HPDE6-E6E7 (cell line): Measurements from ENCODE around the gene TACR2.
"Not testable (repeated sequence)": the region's sequence is repeated elsewhere in the genome, so short reads cannot be mapped to it uniquely, and the experiment has no call there.

Experiments used
- DNase-seq: peaks from one replicate; pipeline ENCODE4 v3.0.0; 2011; ENCODE audit warnings: missing footprints; ENCODE audit errors: extremely low spot score

Gene TACR2

GRCh38 chr10:69450395-69450794 is 33.7 kb upstream of the TACR2 start:
- not testable (repeated sequence) for DNase-seq

GRCh38 chr10:69449841-69450240 is 33.1 kb upstream of the TACR2 start:
- no peak for DNase-seq

DNA sequence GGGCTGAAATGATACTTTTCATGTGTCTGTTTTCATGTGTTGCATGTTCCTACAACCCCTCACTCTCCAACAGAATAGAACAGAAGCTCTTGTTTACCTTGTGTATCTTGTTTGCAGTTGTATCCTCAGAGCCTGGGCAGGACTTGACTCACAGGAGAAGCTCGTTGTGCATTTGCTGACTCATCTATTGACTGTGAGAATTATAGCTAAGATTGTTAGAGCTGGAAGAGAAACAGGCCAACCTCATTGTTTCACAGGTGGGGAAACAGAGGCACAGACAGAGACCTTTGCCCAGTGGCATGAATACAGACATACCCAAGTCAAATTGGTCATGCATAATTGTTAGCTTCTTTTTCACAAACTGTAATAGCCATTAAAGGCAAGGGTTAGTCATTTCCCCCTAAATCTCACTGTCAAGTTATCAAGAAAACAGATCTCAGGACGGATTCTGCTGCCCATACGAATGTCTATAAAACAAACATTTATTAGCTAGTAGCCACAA is 30.0 kb upstream of the TACR2 start:
- peak; percentile 66 for DNase-seq

DNA sequence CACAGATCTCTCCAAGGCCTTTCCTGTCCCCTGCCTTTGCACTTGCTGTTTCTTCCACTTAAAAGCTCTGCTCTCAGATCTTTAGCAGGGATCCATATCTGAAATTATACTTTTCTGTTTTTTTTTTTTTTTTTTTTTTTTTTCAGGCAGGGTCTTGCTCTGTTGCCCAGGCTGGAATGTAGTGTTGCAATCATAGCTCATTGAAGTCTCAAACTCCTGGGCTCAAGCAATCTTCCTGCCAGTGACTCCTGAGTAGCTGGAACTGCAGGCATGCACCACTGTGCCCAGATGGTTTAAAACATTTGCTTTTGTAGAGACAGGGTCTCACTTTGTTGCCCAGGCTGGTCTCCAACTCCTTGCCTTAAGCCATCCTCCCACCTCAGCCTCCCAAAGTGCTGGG is 29.5 kb upstream of the TACR2 start:
- DNase-seq, result no peak

DNA sequence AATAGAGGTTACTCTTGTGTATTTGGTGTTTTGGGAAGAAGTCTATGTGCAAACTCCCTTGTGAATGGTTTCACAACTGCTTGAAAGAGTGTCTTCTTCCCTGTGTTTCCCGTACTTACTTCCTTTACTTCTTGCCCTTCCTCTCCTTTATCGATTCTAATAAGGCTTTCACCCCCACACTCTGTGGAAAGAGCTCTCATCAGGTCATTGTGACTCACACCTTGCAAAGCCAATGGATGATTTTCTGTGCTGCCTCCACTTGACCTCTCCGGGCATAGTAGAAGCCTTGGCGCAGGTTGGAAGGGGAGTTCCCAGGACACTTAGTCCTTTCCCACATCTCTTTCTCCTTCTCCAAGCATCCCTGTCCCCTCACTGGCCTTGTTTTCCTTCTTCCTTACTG is 28.3 kb upstream of the TACR2 start:
- no peak for DNase-seq

DNA sequence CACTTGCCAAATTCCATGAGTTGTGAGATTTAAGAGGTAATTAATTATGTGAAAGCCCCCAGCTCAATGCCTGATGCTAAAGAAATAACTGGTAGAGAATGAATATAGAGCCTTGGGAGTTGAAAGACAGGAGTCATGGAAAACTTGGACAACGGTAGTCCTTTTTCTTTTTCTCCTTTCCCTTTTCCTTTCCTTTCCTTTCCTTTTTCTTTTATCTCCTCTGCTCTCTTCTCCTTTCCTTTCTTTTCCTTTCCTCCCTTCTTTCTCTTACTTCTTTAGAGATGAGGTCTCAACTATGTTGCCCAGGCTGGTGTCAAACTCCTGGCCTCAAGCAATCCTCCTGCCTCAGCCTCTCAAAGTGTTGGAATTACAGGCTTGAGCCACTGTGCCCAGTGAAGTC is 26.6 kb upstream of the TACR2 start:
- DNase-seq, result no peak

DNA sequence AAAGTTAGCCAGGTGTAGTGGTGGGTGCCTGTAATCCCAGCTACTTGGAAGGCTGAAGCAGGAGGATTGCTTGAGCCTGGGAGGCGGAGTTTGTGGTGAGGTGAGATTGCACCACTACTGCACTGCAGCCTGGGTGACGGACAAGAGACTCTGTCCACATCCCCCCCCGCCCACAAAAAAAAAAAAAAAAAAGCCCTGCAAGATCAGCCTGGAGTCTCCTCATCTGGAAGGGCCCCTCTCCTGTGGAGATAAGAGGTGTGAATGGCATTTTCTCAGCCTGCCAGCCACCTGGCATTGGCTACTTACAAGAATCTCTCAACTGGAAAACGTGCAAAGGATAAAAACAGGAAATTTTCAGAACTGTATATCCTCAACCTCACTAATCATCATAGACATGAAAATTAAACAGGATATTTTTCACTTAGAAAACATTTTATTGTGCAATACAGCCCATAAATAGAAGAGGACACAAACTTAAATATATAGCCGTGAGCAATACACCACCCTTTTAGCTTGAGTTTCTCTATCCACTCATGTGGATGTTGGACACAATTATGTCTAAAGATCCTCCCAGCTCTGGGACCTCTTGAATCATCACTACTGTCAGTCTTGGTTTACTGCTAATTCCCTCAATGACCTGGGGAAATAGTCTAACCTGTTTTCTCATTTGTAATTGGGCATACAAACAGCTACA is 23.2 kb upstream of the TACR2 start:
- DNase-seq, result no peak

GRCh38 chr10:69439350-69439739 is 22.6 kb upstream of the TACR2 start:
- no peak for DNase-seq

DNA sequence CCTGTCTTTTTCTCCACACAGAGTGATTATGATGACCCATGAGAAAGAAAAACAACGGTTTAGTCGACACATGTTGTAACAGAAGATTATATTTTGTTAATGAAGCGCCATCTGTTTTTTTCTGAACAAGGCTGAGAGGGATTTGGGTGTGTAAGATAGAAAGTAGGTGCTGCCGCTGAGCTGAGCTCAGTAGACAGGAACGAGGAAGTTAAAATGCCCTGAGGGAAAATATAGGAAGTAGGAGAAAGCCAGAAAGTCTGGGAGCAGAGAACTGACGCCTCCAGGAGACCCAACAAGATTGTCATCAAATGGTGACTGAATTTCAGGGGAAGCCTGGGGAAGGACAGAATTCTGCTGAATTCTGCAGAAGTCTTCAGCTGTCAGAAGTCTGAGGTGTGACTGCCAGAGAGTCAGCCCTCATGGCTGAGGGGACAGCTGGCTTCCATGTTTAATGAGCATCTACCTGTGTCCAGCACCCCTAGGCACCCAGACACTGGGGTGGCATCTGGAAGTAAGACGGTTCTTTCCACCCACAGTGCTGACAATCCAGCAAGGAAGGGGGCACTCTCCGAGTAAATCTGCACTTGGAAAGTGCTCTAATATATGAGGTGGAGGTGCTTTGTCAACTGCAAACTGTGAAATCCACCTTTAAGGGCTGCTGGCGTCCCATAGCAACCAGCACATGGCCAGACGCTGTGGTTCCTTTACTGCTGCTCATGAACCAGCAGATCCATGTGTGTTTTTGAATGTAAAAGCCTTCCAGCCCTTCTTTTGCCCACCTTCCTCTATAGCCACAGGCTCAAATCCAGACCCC is 22.0 kb upstream of the TACR2 start:
- no peak for DNase-seq

DNA sequence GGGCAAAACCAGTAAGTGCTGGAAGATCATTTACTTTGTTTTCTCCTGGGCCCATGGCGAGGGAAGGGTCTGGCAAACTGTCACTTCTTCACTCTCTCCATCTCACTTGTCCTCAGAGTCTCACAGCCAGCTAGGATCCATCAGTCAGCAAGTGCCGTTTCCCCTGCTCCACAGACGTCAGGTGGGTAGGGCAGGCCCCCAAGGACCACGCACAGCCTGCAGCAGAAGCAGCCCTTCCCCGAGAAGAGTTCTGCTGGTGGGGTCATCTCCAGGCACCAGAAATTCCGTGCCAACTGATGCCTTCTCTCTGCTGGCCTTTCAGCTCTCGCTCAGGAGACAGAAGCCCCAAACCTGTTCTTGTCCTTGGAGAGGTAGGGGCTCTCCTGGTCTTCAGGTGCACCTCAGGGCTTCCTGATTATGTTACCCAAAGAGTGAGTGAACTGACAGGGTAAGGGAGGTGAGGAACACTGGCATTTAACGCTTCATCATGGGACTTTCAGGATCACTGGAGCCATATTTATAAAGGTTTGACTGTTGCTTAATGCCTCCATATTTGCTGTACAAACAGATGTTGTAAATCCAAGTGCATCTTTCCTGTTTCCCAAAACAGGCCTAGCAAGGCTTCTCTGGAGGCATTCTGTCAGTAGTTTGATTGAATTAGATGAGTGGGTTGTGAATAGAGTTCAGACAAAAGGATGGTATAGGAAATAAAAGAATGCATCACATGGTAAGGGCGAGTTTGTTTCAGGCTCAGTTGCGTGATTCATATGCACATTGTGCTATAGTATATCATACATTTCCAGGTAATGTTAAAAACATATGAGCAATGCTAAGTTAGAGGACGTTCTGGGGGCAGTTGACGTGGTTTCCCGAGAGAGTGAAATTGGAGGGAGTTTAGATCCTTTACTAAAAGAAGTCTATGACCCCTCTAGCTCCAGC is 20.9 kb upstream of the TACR2 start:
- no peak for DNase-seq

DNA sequence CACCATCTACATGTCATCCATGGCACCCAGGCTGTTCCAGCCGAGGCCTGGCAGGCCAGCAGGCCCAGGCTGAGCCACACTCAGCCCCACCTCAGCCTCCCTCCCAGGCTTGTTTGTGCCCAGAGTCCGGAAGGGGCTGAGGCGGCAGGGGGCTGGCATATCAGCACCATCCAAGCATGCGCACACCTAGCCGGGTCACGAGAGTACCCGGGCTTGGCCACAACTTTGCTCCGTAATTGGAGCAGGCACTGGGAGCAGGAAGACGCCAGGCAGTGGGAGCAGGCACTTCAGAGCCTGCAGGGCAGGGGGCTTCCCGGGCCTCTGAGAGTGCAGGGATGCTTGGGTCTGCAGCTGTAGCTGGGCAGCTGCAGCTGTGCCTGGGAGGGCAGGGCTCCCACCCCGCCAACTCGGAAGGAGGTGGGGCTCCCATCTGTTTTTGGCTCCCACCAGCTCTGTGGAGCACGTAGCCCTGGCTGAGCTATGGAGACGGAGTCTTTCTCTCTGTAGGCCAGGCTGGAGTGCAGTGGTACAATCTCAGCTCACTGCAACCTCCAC is 19.3 kb upstream of the TACR2 start:
- no peak for DNase-seq

GRCh38 chr10:69434926-69435325 is 18.2 kb upstream of the TACR2 start:
- DNase-seq, result no peak

- DNase-seq, result no peak
Measured at GRCh38 chr10:69434169-69434568, 17.5 kb upstream of the TACR2 start.

DNA sequence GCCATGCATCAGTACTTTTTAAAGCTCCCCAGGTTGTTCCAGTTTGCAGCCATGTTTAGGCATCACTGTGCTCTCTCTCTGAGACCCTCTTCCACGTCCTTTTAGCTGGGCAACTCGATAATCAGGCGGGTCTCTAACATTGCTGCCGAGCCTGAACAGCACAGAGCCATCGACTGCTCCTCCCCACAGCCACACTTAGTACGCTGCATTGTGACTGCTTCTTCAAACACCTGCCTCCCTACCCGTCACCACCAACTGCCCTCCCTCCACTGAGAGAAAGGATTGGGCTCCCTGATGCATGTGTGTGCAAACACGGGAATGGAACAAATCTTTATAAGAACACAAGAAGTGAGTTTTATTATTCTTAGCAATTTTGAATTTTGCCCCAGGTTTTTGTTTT is 11.4 kb upstream of the TACR2 start:
- no peak for DNase-seq

- DNase-seq, result no peak
Measured at GRCh38 chr10:69426376-69426727, 9.6 kb upstream of the TACR2 start.

- no peak for DNase-seq
Measured at GRCh38 chr10:69425511-69426298, 9.0 kb upstream of the TACR2 start.

GRCh38 chr10:69425041-69425440 is 8.3 kb upstream of the TACR2 start:
- no peak for DNase-seq

- no peak for DNase-seq
Measured at GRCh38 chr10:69422676-69423075, 6.0 kb upstream of the TACR2 start.

- DNase-seq, result no peak
Measured at GRCh38 chr10:69421611-69422308, 5.0 kb upstream of the TACR2 start.

DNA sequence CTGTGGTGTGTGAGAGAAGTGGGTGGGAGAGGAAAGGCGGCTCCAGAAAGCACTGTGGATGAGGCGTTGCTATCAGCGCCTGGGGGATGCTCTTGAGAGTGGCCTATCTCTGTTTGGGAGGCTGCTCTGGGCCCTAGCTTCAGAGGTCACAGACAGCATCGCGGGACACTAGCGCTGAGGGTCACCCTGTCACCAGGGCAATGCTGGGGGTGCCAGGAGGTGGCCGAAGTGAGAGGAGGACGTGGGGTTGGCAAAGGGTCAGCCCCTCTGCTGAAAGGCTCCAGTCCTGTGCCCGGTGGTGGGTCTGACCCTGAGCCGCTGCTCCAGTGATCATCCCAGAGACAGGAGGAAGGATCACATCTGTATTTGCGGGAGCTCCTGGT is 3.0 kb upstream of the TACR2 start:
- no peak for DNase-seq
